Measurements from ENCODE around the gene KRTDAP.

DNA sequence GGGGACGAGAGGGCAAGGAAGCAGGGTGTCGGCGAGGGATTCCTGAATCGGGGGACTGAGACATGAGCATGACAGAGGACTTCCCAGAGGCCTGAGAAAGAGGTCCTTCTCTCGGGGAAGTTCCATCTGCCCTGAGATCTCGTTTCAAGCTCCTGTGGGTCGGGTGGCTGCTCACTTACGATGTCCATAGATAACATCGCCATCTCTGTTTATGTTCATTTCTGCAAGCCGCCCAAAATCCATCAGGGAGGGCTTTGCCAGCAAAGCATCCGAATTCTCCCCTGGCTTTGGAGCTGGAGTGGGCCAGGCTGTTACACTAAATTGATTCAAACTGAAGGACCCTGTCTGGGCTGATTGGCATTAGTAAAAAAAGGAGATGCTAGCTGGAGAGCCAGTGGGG lies 17.3 kb upstream of the KRTDAP start:
- TF ChIP-seq, protein P1, sequence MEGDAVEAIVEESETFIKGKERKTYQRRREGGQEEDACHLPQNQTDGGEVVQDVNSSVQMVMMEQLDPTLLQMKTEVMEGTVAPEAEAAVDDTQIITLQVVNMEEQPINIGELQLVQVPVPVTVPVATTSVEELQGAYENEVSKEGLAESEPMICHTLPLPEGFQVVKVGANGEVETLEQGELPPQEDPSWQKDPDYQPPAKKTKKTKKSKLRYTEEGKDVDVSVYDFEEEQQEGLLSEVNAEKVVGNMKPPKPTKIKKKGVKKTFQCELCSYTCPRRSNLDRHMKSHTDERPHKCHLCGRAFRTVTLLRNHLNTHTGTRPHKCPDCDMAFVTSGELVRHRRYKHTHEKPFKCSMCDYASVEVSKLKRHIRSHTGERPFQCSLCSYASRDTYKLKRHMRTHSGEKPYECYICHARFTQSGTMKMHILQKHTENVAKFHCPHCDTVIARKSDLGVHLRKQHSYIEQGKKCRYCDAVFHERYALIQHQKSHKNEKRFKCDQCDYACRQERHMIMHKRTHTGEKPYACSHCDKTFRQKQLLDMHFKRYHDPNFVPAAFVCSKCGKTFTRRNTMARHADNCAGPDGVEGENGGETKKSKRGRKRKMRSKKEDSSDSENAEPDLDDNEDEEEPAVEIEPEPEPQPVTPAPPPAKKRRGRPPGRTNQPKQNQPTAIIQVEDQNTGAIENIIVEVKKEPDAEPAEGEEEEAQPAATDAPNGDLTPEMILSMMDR (IDR thresholded peaks at IDR 0.05; ENCODE audit: extremely low read depth in 1 of 2, insufficient read depth in 1 of 2, low read depth in 1 of 2, low read length in 2 of 2) = no peak
- TF ChIP-seq EZH2 (IDR thresholded peaks at IDR 0.05; ENCODE audit: borderline replicate concordance, low read depth, low read length, severe bottlenecking) (no peak), POLR2A (IDR thresholded peaks at IDR 0.05; ENCODE audit: low read depth, low read length) (no peak), JUN (IDR thresholded peaks at IDR 0.05; ENCODE audit: borderline replicate concordance, insufficient read depth, insufficient read length, low read depth) (no peak), POLR2AphosphoS5 (IDR thresholded peaks at IDR 0.05; ENCODE audit: insufficient read depth, low read depth, low read length) (no peak)
- TF ChIP-seq, protein P2, sequence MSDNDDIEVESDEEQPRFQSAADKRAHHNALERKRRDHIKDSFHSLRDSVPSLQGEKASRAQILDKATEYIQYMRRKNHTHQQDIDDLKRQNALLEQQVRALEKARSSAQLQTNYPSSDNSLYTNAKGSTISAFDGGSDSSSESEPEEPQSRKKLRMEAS (IDR thresholded peaks at IDR 0.05; ENCODE audit: insufficient read depth, insufficient read length) = no peak
